ENCODE results near the gene SWAP70.

Gene SWAP70

GRCh38 chr11:9775398-9775779 lies 111.5 kb downstream of the SWAP70 start:
- Histone ChIP-seq H3K27ac (ENCODE audit: low read depth, low read length) (no peak overlapping the region), H3K36me3 (ENCODE audit: control insufficient read depth, insufficient read depth, low read length) (peaks cover 13% of the 10 kb centered on the region; the same call in 1 of the 2 replicates), H3K9ac (ENCODE audit: low read depth, low read length) (no peak overlapping the region), H3K9me3 (ENCODE audit: control insufficient read depth, insufficient read depth, low read length) (no peaks in the 10 kb centered on the region), H3K4me3 (ENCODE audit: low read depth, low read length) (no peak overlapping the region; the same call in 1 of the 2 replicates), H3K27me3 (ENCODE audit: control insufficient read depth, insufficient read depth, low read length) (no peaks in the 10 kb centered on the region), H3K4me1 (ENCODE audit: control insufficient read depth, insufficient read depth, low read length) (peaks cover 32% of the 10 kb centered on the region)

GRCh38 chr11:9776203-9776602 lies 112.3 kb downstream of the SWAP70 start:
- H3K4me3 ChIP-seq (ENCODE audit: low read depth, low read length), result no peak overlapping the region
- no peaks in the 10 kb centered on the region for H3K9me3 ChIP-seq (ENCODE audit: control insufficient read depth, insufficient read depth, low read length)
- no peak overlapping the region for H3K9ac ChIP-seq (ENCODE audit: low read depth, low read length)
- peaks cover 21% of the 10 kb centered on the region for H3K36me3 ChIP-seq (ENCODE audit: control insufficient read depth, insufficient read depth, low read length)
- H3K27ac ChIP-seq (ENCODE audit: low read depth, low read length), result no peak overlapping the region
- no peaks in the 10 kb centered on the region for H3K27me3 ChIP-seq (ENCODE audit: control insufficient read depth, insufficient read depth, low read length)
- H3K4me1 ChIP-seq (ENCODE audit: control insufficient read depth, insufficient read depth, low read length), result peaks cover 32% of the 10 kb centered on the region

DNA sequence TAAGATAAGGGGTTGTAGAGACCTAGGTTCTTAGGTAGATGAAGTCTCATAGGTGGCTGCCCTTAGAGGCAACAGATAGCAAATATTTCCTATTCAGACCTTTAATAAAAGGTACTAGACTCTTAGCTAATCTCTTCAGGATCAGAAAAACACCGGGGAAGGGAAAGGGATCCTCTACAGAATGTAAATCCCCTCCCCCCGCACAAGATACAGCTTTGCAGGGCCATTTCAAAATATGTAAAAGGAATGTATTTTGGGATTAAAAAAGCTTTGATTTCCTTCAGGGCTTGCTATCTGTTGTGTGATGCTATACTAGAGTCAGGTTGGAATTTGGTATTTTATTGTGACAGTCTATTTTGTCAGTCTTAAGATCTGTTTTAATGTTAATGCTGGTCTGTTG lies 113.2 kb downstream of the SWAP70 start:
- H3K36me3 ChIP-seq (ENCODE audit: control insufficient read depth, insufficient read depth, low read length), result peaks cover 28% of the 10 kb centered on the region
- peaks cover 32% of the 10 kb centered on the region for H3K4me1 ChIP-seq (ENCODE audit: control insufficient read depth, insufficient read depth, low read length)
- no peak overlapping the region for H3K27ac ChIP-seq (ENCODE audit: low read depth, low read length)
- H3K9ac ChIP-seq (ENCODE audit: low read depth, low read length), result no peak overlapping the region
- no peaks in the 10 kb centered on the region for H3K9me3 ChIP-seq (ENCODE audit: control insufficient read depth, insufficient read depth, low read length)
- H3K27me3 ChIP-seq (ENCODE audit: control insufficient read depth, insufficient read depth, low read length), result no peaks in the 10 kb centered on the region
- H3K4me3 ChIP-seq (ENCODE audit: low read depth, low read length), result no peak overlapping the region

DNA sequence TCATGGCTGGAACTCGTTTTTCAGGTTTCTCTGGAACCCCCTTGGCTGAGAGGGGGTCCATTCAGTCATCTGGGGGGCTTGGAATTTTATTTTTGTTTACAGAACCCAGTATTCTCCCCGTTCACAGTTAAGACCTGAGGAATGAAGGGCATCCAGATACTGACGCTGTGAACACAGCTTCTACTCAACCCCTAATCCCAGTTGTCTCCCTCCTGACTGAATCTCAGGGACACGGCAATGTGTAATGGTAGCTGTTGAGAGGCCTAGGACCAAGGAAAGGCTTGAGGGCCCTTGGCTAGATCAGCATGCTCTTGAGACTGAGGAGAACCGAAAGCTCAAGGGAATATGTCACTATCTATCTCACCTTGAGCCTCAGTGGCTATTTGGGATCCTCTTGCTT lies 113.6 kb downstream of the SWAP70 start:
- peaks cover 32% of the 10 kb centered on the region for H3K4me1 ChIP-seq (ENCODE audit: control insufficient read depth, insufficient read depth, low read length)
- H3K9me3 ChIP-seq (ENCODE audit: control insufficient read depth, insufficient read depth, low read length), result no peaks in the 10 kb centered on the region
- no peak overlapping the region for H3K4me3 ChIP-seq (ENCODE audit: low read depth, low read length)
- H3K27ac ChIP-seq (ENCODE audit: low read depth, low read length), result no peak overlapping the region
- H3K9ac ChIP-seq (ENCODE audit: low read depth, low read length), result no peak overlapping the region
- peaks cover 28% of the 10 kb centered on the region for H3K36me3 ChIP-seq (ENCODE audit: control insufficient read depth, insufficient read depth, low read length)
- no peaks in the 10 kb centered on the region for H3K27me3 ChIP-seq (ENCODE audit: control insufficient read depth, insufficient read depth, low read length)

DNA sequence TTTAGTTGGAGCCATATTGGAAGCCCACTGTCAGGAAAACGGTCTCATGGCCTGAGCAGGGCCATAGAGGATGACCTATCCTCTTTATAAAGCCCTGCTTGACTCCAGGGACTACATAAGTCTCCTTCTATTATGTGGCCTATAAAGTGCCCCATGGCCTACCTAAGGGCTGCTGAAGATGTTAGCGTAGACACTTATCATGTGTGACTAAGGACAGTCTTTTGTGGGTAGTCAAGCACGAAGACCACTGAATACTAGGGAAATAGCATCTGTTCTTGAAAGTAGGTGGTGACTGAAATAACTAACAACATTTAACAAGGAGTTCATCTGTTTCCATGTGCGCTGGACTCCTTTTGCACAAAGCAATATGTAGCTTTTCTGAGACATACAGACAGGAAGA lies 117.1 kb downstream of the SWAP70 start:
- no peak overlapping the region for H3K9ac ChIP-seq (ENCODE audit: low read depth, low read length)
- peaks cover 45% of the 10 kb centered on the region for H3K36me3 ChIP-seq (ENCODE audit: control insufficient read depth, insufficient read depth, low read length)
- no peaks in the 10 kb centered on the region for H3K27me3 ChIP-seq (ENCODE audit: control insufficient read depth, insufficient read depth, low read length)
- no peak overlapping the region for H3K4me3 ChIP-seq (ENCODE audit: low read depth, low read length)
- H3K9me3 ChIP-seq (ENCODE audit: control insufficient read depth, insufficient read depth, low read length), result no peaks in the 10 kb centered on the region
- peaks cover 19% of the 10 kb centered on the region for H3K4me1 ChIP-seq (ENCODE audit: control insufficient read depth, insufficient read depth, low read length)
- H3K27ac ChIP-seq (ENCODE audit: low read depth, low read length), result no peak overlapping the region

DNA sequence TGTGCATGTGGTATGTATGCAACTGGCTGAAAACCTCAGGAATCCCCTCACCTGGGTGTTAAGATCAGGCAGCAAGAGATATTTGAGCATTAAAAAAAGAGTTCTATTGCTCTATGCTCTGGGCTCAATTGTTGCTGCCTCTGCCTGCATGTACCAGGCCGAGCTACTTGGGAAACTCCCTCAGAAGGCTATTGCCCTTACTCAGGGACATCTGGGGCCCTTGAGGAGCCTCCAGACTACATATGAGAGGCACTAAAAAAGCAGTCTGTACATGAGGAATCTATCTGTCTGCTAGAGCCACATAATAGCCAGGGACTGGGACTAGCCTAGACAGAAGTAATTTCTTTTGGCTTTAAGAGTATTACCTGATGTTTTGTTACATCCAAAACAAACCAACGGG lies 120.1 kb downstream of the SWAP70 start:
- Histone ChIP-seq H3K36me3 (ENCODE audit: control insufficient read depth, insufficient read depth, low read length) (peaks cover 61% of the 10 kb centered on the region), H3K9ac (ENCODE audit: low read depth, low read length) (no peak overlapping the region), H3K9me3 (ENCODE audit: control insufficient read depth, insufficient read depth, low read length) (no peaks in the 10 kb centered on the region), H3K27ac (ENCODE audit: low read depth, low read length) (no peak overlapping the region), H3K4me3 (ENCODE audit: low read depth, low read length) (no peak overlapping the region), H3K4me1 (ENCODE audit: control insufficient read depth, insufficient read depth, low read length) (no peaks in the 10 kb centered on the region), H3K27me3 (ENCODE audit: control insufficient read depth, insufficient read depth, low read length) (no peaks in the 10 kb centered on the region)

- H3K4me3 ChIP-seq (ENCODE audit: low read depth, low read length), result no peak overlapping the region
- H3K36me3 ChIP-seq (ENCODE audit: control insufficient read depth, insufficient read depth, low read length), result peaks cover 61% of the 10 kb centered on the region
- no peaks in the 10 kb centered on the region for H3K9me3 ChIP-seq (ENCODE audit: control insufficient read depth, insufficient read depth, low read length)
- H3K9ac ChIP-seq (ENCODE audit: low read depth, low read length), result no peak overlapping the region
- no peak overlapping the region for H3K27ac ChIP-seq (ENCODE audit: low read depth, low read length)
- H3K4me1 ChIP-seq (ENCODE audit: control insufficient read depth, insufficient read depth, low read length), result no peaks in the 10 kb centered on the region
- H3K27me3 ChIP-seq (ENCODE audit: control insufficient read depth, insufficient read depth, low read length), result no peaks in the 10 kb centered on the region
Measured at GRCh38 chr11:9784602-9785315, 120.9 kb downstream of the SWAP70 start.

DNA sequence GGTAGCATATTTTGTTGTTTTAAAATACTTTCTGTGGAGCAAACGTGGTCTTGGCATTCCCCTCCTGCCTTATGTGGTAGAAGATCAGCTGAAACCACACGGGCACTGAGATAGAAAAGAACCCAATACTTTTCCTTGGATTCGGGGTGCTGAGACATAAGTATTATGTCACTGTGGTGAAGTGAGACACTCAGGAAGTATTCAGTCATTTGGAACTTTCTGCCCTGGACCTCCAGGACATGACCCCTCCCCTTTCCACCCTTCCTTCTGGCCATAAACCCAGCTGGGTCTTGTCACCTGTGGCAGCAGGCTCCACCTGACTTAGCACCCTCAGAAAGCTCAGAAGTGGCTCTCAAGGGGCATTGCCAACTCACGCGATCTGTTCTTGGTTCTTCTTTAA lies 123.4 kb downstream of the SWAP70 start:
- Histone ChIP-seq H3K9me3 (ENCODE audit: control insufficient read depth, insufficient read depth, low read length) (no peaks in the 10 kb centered on the region), H3K27ac (ENCODE audit: low read depth, low read length) (no peak overlapping the region), H3K4me3 (ENCODE audit: low read depth, low read length) (no peak overlapping the region), H3K27me3 (ENCODE audit: control insufficient read depth, insufficient read depth, low read length) (no peaks in the 10 kb centered on the region), H3K36me3 (ENCODE audit: control insufficient read depth, insufficient read depth, low read length) (peaks cover 42% of the 10 kb centered on the region), H3K4me1 (ENCODE audit: control insufficient read depth, insufficient read depth, low read length) (no peaks in the 10 kb centered on the region), H3K9ac (ENCODE audit: low read depth, low read length) (no peak overlapping the region)

GRCh38 chr11:9787981-9788521 lies 124.2 kb downstream of the SWAP70 start:
- Histone ChIP-seq H3K27ac (ENCODE audit: low read depth, low read length) (no peak overlapping the region), H3K9ac (ENCODE audit: low read depth, low read length) (no peak overlapping the region), H3K4me1 (ENCODE audit: control insufficient read depth, insufficient read depth, low read length) (no peaks in the 10 kb centered on the region), H3K27me3 (ENCODE audit: control insufficient read depth, insufficient read depth, low read length) (no peaks in the 10 kb centered on the region), H3K4me3 (ENCODE audit: low read depth, low read length) (no peak overlapping the region), H3K36me3 (ENCODE audit: control insufficient read depth, insufficient read depth, low read length) (peaks cover 39% of the 10 kb centered on the region), H3K9me3 (ENCODE audit: control insufficient read depth, insufficient read depth, low read length) (no peaks in the 10 kb centered on the region)

DNA sequence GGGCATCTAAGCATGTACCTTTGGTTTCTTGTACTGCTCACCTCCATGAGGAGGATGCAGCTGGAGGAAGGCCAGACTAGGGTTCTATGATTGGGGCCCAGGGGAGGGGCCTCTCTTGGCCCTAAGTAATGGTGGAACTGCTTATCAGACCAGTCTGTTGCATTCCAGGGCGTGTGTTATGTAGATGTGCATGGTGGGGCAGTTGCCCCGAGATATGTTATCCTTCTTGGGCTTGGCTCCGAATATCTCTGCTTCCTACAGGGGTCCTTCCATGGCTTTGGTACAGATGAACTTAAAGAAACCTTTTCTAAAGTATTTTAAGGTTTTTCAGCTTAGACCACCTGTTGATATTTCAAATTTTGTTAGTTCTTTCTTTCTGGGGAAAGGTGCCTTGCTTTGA lies 126.0 kb downstream of the SWAP70 start:
- Histone ChIP-seq H3K9me3 (ENCODE audit: control insufficient read depth, insufficient read depth, low read length) (no peaks in the 10 kb centered on the region), H3K36me3 (ENCODE audit: control insufficient read depth, insufficient read depth, low read length) (peaks cover 28% of the 10 kb centered on the region), H3K27me3 (ENCODE audit: control insufficient read depth, insufficient read depth, low read length) (no peaks in the 10 kb centered on the region), H3K4me1 (ENCODE audit: control insufficient read depth, insufficient read depth, low read length) (no peaks in the 10 kb centered on the region), H3K27ac (ENCODE audit: low read depth, low read length) (no peak overlapping the region), H3K9ac (ENCODE audit: low read depth, low read length) (no peak overlapping the region), H3K4me3 (ENCODE audit: low read depth, low read length) (no peak overlapping the region)

DNA sequence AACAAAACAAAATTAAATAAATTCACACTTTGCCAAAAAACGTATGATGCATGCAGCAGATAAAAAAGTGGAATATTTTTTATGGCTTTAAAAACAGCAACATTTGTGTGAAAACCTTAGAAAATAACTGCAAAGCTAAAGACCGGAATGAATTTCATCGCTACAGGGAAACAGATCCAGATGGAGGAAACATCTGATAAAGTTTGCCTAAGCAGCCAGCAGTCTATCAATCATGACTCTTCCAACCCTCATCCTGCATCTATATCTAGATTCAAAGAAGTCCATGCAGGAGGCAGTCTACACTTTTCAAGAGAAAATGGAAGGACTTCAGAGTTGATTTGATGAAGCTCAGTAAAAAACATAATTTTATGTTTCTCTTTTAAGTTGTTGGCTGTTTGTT lies 126.8 kb downstream of the SWAP70 start:
- H3K36me3 ChIP-seq (ENCODE audit: control insufficient read depth, insufficient read depth, low read length), result peaks cover 25% of the 10 kb centered on the region
- H3K4me3 ChIP-seq (ENCODE audit: low read depth, low read length), result no peak overlapping the region
- no peaks in the 10 kb centered on the region for H3K9me3 ChIP-seq (ENCODE audit: control insufficient read depth, insufficient read depth, low read length)
- no peak overlapping the region for H3K27ac ChIP-seq (ENCODE audit: low read depth, low read length)
- no peaks in the 10 kb centered on the region for H3K27me3 ChIP-seq (ENCODE audit: control insufficient read depth, insufficient read depth, low read length)
- H3K9ac ChIP-seq (ENCODE audit: low read depth, low read length), result no peak overlapping the region
- H3K4me1 ChIP-seq (ENCODE audit: control insufficient read depth, insufficient read depth, low read length), result no peaks in the 10 kb centered on the region
